Measurements from ENCODE around the gene NACA.
"Not testable (repeated sequence)": the region's sequence is repeated elsewhere in the genome, so short reads cannot be mapped to it uniquely, and the experiment has no call there.

The NACA gene

DNA sequence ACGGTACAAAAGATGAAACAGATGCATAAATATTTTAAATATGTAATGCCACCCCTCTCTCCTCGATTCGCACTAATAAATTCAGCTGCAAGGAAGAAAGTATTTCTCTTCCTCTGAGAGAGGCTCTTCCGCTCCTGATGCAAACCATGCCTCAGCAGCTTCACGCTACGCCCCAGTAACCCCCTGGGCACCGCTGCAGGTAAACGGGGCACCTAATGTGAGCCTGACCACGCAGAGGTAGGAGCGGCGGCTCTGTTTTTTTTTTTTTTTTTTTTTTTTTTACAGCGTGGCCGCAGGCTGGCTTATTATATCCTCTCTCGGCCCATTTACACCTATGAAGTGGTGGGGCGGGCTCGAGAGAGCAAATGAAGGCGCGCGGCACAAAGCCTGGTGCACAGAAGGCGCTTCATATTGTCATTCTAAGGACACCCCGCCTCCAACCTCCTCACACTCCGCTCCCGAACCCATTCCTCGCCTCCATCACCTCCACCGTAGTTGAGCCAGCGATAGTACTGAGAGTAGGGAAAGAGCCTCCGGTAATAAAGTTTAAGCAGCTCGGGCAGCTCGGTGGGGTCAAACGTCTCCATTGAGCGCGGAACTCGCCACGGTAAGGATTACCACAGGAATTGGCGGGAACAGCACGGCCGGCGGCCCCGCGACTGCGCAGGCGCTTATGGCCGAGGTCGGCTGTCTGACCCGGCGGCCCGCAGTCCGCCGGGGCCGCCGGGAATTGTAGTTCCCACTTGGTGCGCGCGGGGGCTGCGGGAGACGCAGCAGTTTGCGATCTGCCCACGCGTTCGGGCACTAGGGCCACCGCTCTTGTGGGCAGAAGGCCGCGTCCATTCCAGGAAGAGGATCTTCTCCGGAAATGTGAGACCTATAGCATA is 26.9 kb upstream of the NACA start, which contains the start of gene PRIM1:
PRIM1 (minus strand) TSS at position 612 of the 887 bp plus-strand sequence; CDS start at position 587, 25 bp downstream.
- TF ChIP-seq ZC3H10 (CRISPR knock-in tag; IDR thresholded peaks at IDR 0.05), result no peak
- TF ChIP-seq, protein P1, sequence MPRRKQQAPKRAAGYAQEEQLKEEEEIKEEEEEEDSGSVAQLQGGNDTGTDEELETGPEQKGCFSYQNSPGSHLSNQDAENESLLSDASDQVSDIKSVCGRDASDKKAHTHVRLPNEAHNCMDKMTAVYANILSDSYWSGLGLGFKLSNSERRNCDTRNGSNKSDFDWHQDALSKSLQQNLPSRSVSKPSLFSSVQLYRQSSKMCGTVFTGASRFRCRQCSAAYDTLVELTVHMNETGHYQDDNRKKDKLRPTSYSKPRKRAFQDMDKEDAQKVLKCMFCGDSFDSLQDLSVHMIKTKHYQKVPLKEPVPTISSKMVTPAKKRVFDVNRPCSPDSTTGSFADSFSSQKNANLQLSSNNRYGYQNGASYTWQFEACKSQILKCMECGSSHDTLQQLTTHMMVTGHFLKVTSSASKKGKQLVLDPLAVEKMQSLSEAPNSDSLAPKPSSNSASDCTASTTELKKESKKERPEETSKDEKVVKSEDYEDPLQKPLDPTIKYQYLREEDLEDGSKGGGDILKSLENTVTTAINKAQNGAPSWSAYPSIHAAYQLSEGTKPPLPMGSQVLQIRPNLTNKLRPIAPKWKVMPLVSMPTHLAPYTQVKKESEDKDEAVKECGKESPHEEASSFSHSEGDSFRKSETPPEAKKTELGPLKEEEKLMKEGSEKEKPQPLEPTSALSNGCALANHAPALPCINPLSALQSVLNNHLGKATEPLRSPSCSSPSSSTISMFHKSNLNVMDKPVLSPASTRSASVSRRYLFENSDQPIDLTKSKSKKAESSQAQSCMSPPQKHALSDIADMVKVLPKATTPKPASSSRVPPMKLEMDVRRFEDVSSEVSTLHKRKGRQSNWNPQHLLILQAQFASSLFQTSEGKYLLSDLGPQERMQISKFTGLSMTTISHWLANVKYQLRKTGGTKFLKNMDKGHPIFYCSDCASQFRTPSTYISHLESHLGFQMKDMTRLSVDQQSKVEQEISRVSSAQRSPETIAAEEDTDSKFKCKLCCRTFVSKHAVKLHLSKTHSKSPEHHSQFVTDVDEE (CRISPR knock-in tag; IDR thresholded peaks at IDR 0.05), result peak; percentile 33; the same call in 1 of the 2 replicates
- TF ChIP-seq, protein P2, sequence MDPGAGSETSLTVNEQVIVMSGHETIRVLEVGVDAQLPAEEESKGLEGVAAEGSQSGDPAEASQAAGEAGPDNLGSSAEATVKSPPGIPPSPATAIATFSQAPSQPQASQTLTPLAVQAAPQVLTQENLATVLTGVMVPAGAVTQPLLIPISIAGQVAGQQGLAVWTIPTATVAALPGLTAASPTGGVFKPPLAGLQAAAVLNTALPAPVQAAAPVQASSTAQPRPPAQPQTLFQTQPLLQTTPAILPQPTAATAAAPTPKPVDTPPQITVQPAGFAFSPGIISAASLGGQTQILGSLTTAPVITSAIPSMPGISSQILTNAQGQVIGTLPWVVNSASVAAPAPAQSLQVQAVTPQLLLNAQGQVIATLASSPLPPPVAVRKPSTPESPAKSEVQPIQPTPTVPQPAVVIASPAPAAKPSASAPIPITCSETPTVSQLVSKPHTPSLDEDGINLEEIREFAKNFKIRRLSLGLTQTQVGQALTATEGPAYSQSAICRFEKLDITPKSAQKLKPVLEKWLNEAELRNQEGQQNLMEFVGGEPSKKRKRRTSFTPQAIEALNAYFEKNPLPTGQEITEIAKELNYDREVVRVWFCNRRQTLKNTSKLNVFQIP (CRISPR knock-in tag; IDR thresholded peaks at IDR 0.05; ENCODE audit: borderline replicate concordance, low read depth), result no peak
- ATAC-seq, result peak; percentile 94

DNA sequence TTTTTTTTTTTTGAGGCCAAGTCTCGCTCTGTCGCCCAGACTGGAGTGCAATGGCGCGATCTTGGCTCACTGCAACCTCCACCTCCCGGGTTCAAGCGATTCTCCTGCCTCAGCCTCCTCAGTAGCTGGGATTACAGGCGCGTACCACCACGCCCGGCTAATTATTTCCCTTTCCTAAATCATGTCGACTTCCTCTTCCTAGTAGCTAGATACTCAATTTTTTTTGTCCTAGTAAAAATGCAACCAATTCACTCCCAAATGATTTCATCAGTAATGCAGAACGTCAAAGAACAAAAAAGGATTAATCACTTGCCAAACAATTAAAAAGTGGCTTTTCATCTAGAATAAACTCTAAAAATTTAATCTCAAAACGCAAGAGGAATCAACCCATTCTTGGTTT is 25.5 kb upstream of the NACA start:
- not testable (repeated sequence) for ATAC-seq

DNA sequence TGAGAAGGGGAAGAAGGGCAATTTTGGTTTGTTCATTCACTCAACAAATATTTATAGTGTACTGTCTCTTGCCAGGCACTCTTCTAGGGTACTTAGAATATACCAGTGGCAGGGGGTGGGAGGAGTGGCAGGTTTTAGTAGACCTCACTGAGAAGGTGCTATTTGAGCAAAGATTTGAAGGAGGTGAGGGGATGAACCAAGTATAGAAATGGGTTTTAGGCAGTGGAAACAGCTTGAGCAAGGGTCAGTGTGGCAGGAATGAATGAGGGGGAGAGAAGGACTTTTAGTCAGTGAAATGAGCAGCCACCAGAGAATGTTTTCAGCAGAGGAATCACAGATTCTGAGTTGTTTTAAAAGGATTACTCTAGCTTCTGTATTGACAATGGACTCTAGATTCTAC is 24.8 kb upstream of the NACA start:
- TF ChIP-seq SNAI2 (CRISPR knock-in tag; IDR thresholded peaks at IDR 0.05), result no peak
- no peak for TF ChIP-seq ISL1 (CRISPR knock-in tag; IDR thresholded peaks at IDR 0.05)
- TF ChIP-seq, protein P3, sequence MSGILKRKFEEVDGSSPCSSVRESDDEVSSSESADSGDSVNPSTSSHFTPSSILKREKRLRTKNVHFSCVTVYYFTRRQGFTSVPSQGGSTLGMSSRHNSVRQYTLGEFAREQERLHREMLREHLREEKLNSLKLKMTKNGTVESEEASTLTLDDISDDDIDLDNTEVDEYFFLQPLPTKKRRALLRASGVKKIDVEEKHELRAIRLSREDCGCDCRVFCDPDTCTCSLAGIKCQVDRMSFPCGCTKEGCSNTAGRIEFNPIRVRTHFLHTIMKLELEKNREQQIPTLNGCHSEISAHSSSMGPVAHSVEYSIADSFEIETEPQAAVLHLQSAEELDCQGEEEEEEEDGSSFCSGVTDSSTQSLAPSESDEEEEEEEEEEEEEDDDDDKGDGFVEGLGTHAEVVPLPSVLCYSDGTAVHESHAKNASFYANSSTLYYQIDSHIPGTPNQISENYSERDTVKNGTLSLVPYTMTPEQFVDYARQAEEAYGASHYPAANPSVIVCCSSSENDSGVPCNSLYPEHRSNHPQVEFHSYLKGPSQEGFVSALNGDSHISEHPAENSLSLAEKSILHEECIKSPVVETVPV (CRISPR knock-in tag; IDR thresholded peaks at IDR 0.05), result no peak
- no peak for TF ChIP-seq PPARA (CRISPR knock-in tag; IDR thresholded peaks at IDR 0.05; ENCODE audit: borderline replicate concordance)
- no peak for TF ChIP-seq OSR1 (CRISPR knock-in tag; IDR thresholded peaks at IDR 0.05)
- no peak for TF ChIP-seq TOX (CRISPR knock-in tag; IDR thresholded peaks at IDR 0.05; ENCODE audit: borderline replicate concordance)
- no peak for ATAC-seq

DNA sequence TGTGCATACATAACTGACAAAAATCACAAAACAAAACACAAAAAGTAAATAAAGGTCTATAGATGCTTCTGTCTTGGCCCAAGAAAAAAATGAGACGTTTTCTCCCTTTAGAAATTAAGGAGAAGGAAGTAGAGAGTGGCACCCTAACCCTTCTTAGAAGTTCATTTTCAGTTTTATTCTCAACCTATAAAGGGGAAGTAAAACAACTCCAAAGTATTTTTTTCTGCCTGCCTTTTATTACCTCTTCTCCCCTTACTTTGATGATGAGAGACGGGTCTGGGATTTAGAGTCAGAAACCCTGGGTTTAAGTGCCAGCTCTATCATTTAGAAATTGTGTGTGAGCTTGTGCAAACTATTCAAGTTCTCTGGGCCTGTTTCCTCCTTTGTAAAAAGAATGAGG is 24.3 kb upstream of the NACA start:
- no peak for ATAC-seq
- TF ChIP-seq, protein P2 (CRISPR knock-in tag; IDR thresholded peaks at IDR 0.05; ENCODE audit: borderline replicate concordance, low read depth), result no peak
- TF ChIP-seq, protein P3 (CRISPR knock-in tag; IDR thresholded peaks at IDR 0.05), result no peak
- TF ChIP-seq ESRRG (CRISPR knock-in tag; IDR thresholded peaks at IDR 0.05), result no peak
- TF ChIP-seq ISL1 (CRISPR knock-in tag; IDR thresholded peaks at IDR 0.05), result no peak
- no peak for TF ChIP-seq CSDC2 (CRISPR knock-in tag; IDR thresholded peaks at IDR 0.05)
- no peak for TF ChIP-seq ZC3H10 (CRISPR knock-in tag; IDR thresholded peaks at IDR 0.05)
- no peak for TF ChIP-seq TCF4 (CRISPR knock-in tag; IDR thresholded peaks at IDR 0.05; ENCODE audit: borderline replicate concordance)
- no peak for TF ChIP-seq ZFP3 (CRISPR knock-in tag; IDR thresholded peaks at IDR 0.05)
- TF ChIP-seq, protein P4, sequence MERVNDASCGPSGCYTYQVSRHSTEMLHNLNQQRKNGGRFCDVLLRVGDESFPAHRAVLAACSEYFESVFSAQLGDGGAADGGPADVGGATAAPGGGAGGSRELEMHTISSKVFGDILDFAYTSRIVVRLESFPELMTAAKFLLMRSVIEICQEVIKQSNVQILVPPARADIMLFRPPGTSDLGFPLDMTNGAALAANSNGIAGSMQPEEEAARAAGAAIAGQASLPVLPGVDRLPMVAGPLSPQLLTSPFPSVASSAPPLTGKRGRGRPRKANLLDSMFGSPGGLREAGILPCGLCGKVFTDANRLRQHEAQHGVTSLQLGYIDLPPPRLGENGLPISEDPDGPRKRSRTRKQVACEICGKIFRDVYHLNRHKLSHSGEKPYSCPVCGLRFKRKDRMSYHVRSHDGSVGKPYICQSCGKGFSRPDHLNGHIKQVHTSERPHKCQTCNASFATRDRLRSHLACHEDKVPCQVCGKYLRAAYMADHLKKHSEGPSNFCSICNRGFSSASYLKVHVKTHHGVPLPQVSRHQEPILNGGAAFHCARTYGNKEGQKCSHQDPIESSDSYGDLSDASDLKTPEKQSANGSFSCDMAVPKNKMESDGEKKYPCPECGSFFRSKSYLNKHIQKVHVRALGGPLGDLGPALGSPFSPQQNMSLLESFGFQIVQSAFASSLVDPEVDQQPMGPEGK (CRISPR knock-in tag; IDR thresholded peaks at IDR 0.05; ENCODE audit: borderline replicate concordance), result no peak
- no peak for TF ChIP-seq BACH2 (CRISPR knock-in tag; IDR thresholded peaks at IDR 0.05; ENCODE audit: borderline replicate concordance)
- TF ChIP-seq TOX (CRISPR knock-in tag; IDR thresholded peaks at IDR 0.05; ENCODE audit: borderline replicate concordance), result no peak
- no peak for TF ChIP-seq GLIS3 (CRISPR knock-in tag; IDR thresholded peaks at IDR 0.05)
- no peak for TF ChIP-seq ZFP30 (CRISPR knock-in tag; IDR thresholded peaks at IDR 0.05)
- TF ChIP-seq ARNTL (CRISPR knock-in tag; IDR thresholded peaks at IDR 0.05; ENCODE audit: borderline replicate concordance, low read depth), result no peak
- TF ChIP-seq, protein P5, sequence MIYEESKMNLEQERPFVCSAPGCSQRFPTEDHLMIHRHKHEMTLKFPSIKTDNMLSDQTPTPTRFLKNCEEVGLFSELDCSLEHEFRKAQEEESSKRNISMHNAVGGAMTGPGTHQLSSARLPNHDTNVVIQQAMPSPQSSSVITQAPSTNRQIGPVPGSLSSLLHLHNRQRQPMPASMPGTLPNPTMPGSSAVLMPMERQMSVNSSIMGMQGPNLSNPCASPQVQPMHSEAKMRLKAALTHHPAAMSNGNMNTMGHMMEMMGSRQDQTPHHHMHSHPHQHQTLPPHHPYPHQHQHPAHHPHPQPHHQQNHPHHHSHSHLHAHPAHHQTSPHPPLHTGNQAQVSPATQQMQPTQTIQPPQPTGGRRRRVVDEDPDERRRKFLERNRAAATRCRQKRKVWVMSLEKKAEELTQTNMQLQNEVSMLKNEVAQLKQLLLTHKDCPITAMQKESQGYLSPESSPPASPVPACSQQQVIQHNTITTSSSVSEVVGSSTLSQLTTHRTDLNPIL (CRISPR knock-in tag; IDR thresholded peaks at IDR 0.05; ENCODE audit: low read depth), result no peak
- TF ChIP-seq ZNF565 (CRISPR knock-in tag; conservative IDR thresholded peaks at IDR 0.05; ENCODE audit: low read depth), result no peak

All from SK-N-SH treated with all-trans-retinoic acid at 6 μM for 48 hours (cell line).